Fibroblast of skin of back (primary cell): ENCODE measurements around the gene AMER2.

Experiments used
- DNase-seq: peaks from one replicate; pipeline ENCODE4 v3.0.0-alpha.2; 2013

Gene AMER2

GRCh38 chr13:25151626-25152195 lies 20.4 kb downstream of the AMER2 start:
- no peak for DNase-seq

- DNase-seq, result no peak
Measured at GRCh38 chr13:25149711-25150110, 22.4 kb downstream of the AMER2 start.

- no peak for DNase-seq
Measured at GRCh38 chr13:25148402-25148771, 23.7 kb downstream of the AMER2 start.

GRCh38 chr13:25147638-25148401 lies 24.3 kb downstream of the AMER2 start:
- DNase-seq, result no peak

- DNase-seq, result no peak
Measured at GRCh38 chr13:25143706-25144105, 28.4 kb downstream of the AMER2 start.

DNA sequence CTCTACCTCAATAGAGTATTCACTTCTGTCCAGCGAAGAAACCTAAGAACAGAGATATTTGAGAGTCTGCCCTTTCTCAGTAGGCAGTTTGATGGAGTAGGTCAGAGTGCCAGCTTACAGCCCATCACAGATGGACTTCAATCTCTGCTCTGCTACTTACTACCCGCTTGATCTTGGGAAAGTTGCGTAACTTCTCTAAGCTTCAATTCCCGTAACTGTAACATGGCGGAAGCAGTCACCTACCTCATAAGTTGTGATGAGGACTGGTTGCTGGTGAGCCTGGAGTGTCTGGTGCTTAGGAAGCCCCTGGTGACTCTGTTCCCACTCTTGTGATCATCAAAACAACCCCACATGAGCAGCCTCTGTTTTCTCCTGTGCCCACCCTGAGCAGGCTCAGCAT lies 31.0 kb downstream of the AMER2 start:
- no peak for DNase-seq

DNA sequence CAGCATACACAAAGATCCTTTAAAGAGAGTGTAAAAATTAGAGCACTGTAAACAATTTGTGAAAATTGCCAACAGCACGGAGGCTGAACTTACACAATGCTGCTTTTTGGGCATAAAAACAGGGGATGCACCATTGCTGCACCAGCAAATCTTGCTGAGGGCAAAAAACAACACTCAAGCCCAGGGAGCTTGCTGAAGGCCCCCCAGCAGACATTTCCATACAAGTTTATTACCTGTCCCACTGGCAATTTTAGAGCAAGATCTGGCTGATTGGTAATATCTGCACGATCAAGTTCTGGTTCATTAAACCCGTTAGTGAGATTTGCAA lies 34.3 kb downstream of the AMER2 start:
- no peak for DNase-seq

GRCh38 chr13:25136880-25137787 lies 35.0 kb downstream of the AMER2 start:
- DNase-seq, result no peak

- DNase-seq, result no peak
Measured at GRCh38 chr13:25135896-25136295, 36.2 kb downstream of the AMER2 start.

- DNase-seq, result no peak
Measured at GRCh38 chr13:25132751-25133390, 39.2 kb downstream of the AMER2 start.

DNA sequence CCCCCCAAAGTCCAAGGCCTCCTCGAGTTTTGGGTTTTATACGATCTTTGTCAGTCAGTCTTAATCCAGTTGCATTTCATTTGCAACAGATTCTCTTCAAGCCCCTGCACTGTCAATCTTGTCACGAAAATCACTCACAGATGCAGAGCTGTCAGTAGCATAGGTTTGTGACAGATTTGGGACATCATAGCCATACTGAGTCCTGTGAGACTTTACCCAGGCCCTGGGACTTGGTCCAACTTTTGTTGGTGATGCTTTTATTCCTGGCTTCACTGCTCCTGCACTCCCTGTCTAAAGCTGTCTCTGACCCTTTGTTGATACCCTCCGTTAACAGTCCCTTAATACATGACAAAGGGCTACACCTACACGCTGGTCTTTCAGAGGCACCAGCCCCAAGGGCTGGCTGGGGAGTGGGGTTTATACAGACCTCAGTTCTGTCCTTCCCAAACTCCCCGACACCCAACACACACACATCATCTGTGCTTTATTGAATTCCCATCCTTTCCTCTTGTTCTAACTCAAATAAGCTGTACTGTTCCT lies 40.1 kb downstream of the AMER2 start:
- no peak for DNase-seq

DNA sequence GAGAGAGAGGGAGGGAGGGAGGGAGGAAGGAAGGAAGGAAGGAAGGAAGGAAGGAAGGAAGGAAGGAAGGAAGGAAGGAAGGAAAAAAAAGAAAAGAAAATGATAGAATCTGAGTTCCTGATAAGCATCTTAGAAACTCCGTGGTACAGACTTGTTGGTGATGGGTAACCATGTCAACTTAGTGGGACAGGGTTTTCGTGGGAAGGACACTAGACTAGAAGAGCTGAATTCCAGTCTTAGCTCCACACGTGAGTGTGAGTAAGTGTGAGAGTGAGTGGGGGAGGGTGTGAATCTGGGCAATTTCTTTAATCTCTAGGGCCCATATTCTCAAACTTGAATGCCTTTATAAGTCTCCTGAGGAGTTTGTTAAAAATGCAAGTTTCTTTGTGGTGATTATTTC lies 41.1 kb downstream of the AMER2 start:
- DNase-seq, result no peak

- no peak for DNase-seq
Measured at GRCh38 chr13:25118378-25118905, 53.6 kb downstream of the AMER2 start.

DNA sequence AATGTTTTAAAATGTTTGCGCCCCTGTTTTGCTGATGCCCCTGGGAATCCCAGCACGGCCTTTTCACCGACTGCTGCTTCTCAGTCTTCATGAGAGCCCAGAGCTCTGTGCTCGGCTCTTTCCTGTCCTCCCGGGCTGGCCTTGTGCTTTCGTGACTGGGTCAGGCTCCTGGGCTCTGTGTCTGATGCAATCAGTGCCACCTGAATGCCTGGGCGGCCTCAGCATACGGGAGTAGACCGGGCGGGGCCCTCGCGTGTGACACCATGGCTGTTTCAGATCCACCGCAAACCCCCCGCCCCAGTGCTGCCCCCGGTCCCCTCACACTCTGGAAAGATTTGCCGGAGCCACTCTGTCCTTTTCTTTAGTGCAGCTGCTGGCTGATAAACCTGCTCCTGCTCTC lies 54.8 kb downstream of the AMER2 start:
- DNase-seq, result no peak

GRCh38 chr13:25116044-25116443 lies 56.0 kb downstream of the AMER2 start:
- no peak for DNase-seq

GRCh38 chr13:25114220-25114619 lies 57.9 kb downstream of the AMER2 start:
- peak; percentile 63 for DNase-seq

- no peak for DNase-seq
Measured at GRCh38 chr13:25112695-25113255, 59.3 kb downstream of the AMER2 start.
